ENCODE measurements around the gene NBR1. TPM values are rescaled to one million over a fixed set of nuclear protein-coding genes. Genes with fewer than 3 reads are reported as not detected.

The NBR1 gene
- total and polyA plus RNA-seq, 2 of the 4 experiments (the other 2 are of a cell fraction): 52.4 to 132 TPM

GRCh38 chr17:43216762-43217613, 46.0 kb downstream of the NBR1 start:
- Histone ChIP-seq H2AK5ac (ENCODE audit: low read depth, low read length) (no peak overlapping the region), H2BK15ac (ENCODE audit: low read depth, low read length) (no peak overlapping the region), H2AK9ac (replicated peaks; ENCODE audit: low read depth, low read length, poor library complexity) (no peak overlapping the region), H3K4me1 (ENCODE audit: control insufficient read depth, insufficient read depth, low read length) (peaks cover 13% of the 10 kb centered on the region), H2BK120ac (ENCODE audit: low read depth, low read length) (no peak overlapping the region), H3K79me1 (ENCODE audit: low read depth in 1 of 2, low read length in 2 of 2) (peaks cover 18 to 41% of the 10 kb centered on the region in 2 experiments), H3K36me3 (ENCODE audit: control insufficient read depth, insufficient read depth, low read length) (peaks cover 37% of the 10 kb centered on the region), H3K9me1 (ENCODE audit: insufficient read depth, low read length) (peaks cover 26% of the 10 kb centered on the region), H3K4ac (ENCODE audit: low read depth, low read length) (no peak overlapping the region), H4K5ac (ENCODE audit: low read depth, low read length) (no peak overlapping the region), H2BK5ac (ENCODE audit: low read depth, low read length, poor library complexity, severe bottlenecking) (no peak overlapping the region), H3K14ac (replicated peaks; ENCODE audit: low read depth, low read length) (no peak overlapping the region), H3K27me3 (ENCODE audit: control insufficient read depth, insufficient read depth, low read length) (no peaks in the 10 kb centered on the region), H3K56ac (ENCODE audit: extremely low read depth, insufficient read depth, low read length) (no peak overlapping the region), H4K8ac (ENCODE audit: low read depth in 2 of 2, low read length in 2 of 2) (no peak overlapping the region), H3K4me3 (ENCODE audit: insufficient read depth, low read depth, low read length) (no peak overlapping the region), H3K27ac (ENCODE audit: insufficient read depth, low read length) (no peak overlapping the region), H3K9me3 (ENCODE audit: control insufficient read depth, insufficient read depth, low read length) (no peaks in the 10 kb centered on the region), H3K4me2 (ENCODE audit: low read depth, low read length) (no peak overlapping the region), H2BK20ac (ENCODE audit: low read depth, low read length) (no peak overlapping the region), H4K20me1 (ENCODE audit: insufficient read depth, low read length) (no peaks in the 10 kb centered on the region), H2AFZ (replicated peaks; ENCODE audit: low read length, poor library complexity) (no peak overlapping the region), H4K91ac (ENCODE audit: insufficient read depth, low read depth, low read length) (no peak overlapping the region), H3K23ac (ENCODE audit: low read depth, low read length) (no peak overlapping the region; the same call in 1 of the 2 replicates), H3K9ac (ENCODE audit: low read depth, low read length) (no peak overlapping the region), H3K18ac (ENCODE audit: low read depth, low read length) (no peak overlapping the region)
- ATAC-seq (ENCODE audit: low read depth): no peak
- BruUV-seq (replicated peaks): no TSS peak
- in situ Hi-C loops (cut with MboI; ENCODE audit: low sequenced_read_pairs) (loop anchor here (25.0 kb wide), 1 partner anchor 95 kb away; no protein-coding TSS in a partner anchor), dilution Hi-C loops (cut with HindIII; ENCODE audit: low sequenced_read_pairs, unreplicated experiment) (no loop called here), intact Hi-C loops (cut with micrococcal nuclease) (loop anchor here (10.0 kb wide), 1 partner anchor 298 kb away; no protein-coding TSS in a partner anchor)
- 100% methylated on average over 2 of the region's 4 CpGs; no CpG with 5 or more reads in 1 of the 2 experiments for WGBS, 2 experiments (ENCODE audit: extremely low coverage in 2 of 2, insufficient read length in 1 of 2)
- no peak for TF ChIP-seq CTCF (conservative IDR thresholded peaks at IDR 0.05; ENCODE audit: low read depth, low read length)
- TF ChIP-seq MAFK (IDR thresholded peaks at IDR 0.05; ENCODE audit: low read depth, low read length): no peak
- no peak for TF ChIP-seq RAD21 (IDR thresholded peaks at IDR 0.05; ENCODE audit: low read length)
- TF ChIP-seq RCOR1 (IDR thresholded peaks at IDR 0.05; ENCODE audit: insufficient replicate concordance, low read length): no peak
- no peak for TF ChIP-seq MAZ (IDR thresholded peaks at IDR 0.05; ENCODE audit: borderline replicate concordance, low read depth, low read length)
- no peak for TF ChIP-seq SMC3 (IDR thresholded peaks at IDR 0.05; ENCODE audit: low read depth, low read length)
- no peak for TF ChIP-seq NFE2L2 (IDR thresholded peaks at IDR 0.05; ENCODE audit: low read depth, low read length)
- no peak for TF ChIP-seq CEBPB (IDR thresholded peaks at IDR 0.05; ENCODE audit: low read depth, low read length)
- TF ChIP-seq, protein P1, sequence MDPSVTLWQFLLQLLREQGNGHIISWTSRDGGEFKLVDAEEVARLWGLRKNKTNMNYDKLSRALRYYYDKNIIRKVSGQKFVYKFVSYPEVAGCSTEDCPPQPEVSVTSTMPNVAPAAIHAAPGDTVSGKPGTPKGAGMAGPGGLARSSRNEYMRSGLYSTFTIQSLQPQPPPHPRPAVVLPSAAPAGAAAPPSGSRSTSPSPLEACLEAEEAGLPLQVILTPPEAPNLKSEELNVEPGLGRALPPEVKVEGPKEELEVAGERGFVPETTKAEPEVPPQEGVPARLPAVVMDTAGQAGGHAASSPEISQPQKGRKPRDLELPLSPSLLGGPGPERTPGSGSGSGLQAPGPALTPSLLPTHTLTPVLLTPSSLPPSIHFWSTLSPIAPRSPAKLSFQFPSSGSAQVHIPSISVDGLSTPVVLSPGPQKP (IDR thresholded peaks at IDR 0.05; ENCODE audit: borderline replicate concordance, low read depth, low read length): no peak
- no peak for TF ChIP-seq BHLHE40 (IDR thresholded peaks at IDR 0.05; ENCODE audit: low read depth, low read length)
- no peak for DNase-seq
- POLR2A ChIA-PET (ENCODE audit: unreplicated experiment): no interaction called here
- CTCF ChIA-PET: no interaction called here
